Effector CD4-positive, alpha-beta T cell (primary cell): ENCODE measurements around the gene ARPC1B.
"Not testable (repeated sequence)": the region's sequence is repeated elsewhere in the genome, so short reads cannot be mapped to it uniquely, and the experiment has no call there.

Source experiments
- DNase-seq: peaks from one replicate; pipeline ENCODE4 v3.0.0-alpha.2; 2020

ARPC1B gene

GRCh38 chr7:99410635-99411034 lies 36.1 kb downstream of the ARPC1B start:
- DNase-seq: no peak

GRCh38 chr7:99415513-99416127 lies 41.1 kb downstream of the ARPC1B start:
- not testable (repeated sequence) for DNase-seq

- no peak for DNase-seq
Measured at GRCh38 chr7:99418260-99418659, 43.7 kb downstream of the ARPC1B start.

GRCh38 chr7:99419323-99420021 lies 44.9 kb downstream of the ARPC1B start:
- no peak for DNase-seq

GRCh38 chr7:99420213-99420612 lies 45.7 kb downstream of the ARPC1B start:
- no peak for DNase-seq

- DNase-seq: no peak
Measured at GRCh38 chr7:99420986-99421385, 46.5 kb downstream of the ARPC1B start.

- DNase-seq: no peak
Measured at GRCh38 chr7:99422186-99422585, 47.7 kb downstream of the ARPC1B start.

GRCh38 chr7:99422625-99423024 lies 48.1 kb downstream of the ARPC1B start:
- DNase-seq: no peak

GRCh38 chr7:99424932-99425730 lies 50.6 kb downstream of the ARPC1B start:
- no peak for DNase-seq

- no peak for DNase-seq
Measured at GRCh38 chr7:99428972-99429566, 54.5 kb downstream of the ARPC1B start.

GRCh38 chr7:99429756-99430155 lies 55.2 kb downstream of the ARPC1B start:
- DNase-seq: no peak

- not testable (repeated sequence) for DNase-seq
Measured at GRCh38 chr7:99431756-99432540, 57.4 kb downstream of the ARPC1B start.

GRCh38 chr7:99433158-99433557 lies 58.6 kb downstream of the ARPC1B start:
- DNase-seq: no peak

GRCh38 chr7:99437946-99438572 lies 63.5 kb downstream of the ARPC1B start:
- DNase-seq: no peak

- DNase-seq: peak; percentile 75
Measured at GRCh38 chr7:99438573-99439480, 64.3 kb downstream of the ARPC1B start, which contains the start of the genes CPSF4 and PTCD1. Gene CPSF4 (plus strand): TSS chr7:99438943. CDS start chr7:99439083, 140 bp downstream. Gene PTCD1 (minus strand): TSS chr7:99438798. CDS start chr7:99435242, 3,556 bp downstream.

GRCh38 chr7:99440195-99440594 lies 65.7 kb downstream of the ARPC1B start:
- no peak for DNase-seq
